GM19193 (cell line): Measurements from ENCODE around the gene GBGT1.

Experiments used
- POLR2A ChIP-seq: IDR thresholded peaks from 4 replicates; pipeline ENCODE4 v1.6.1; 2011; ENCODE audit not compliant: insufficient read depth, insufficient read length; ENCODE audit errors: extremely low read depth

The GBGT1 gene

GRCh38 chr9:133125941-133126696, 37.6 kb downstream of the GBGT1 start:
- no peak for TF ChIP-seq POLR2A

GRCh38 chr9:133124907-133125275, 38.8 kb downstream of the GBGT1 start:
- no peak for TF ChIP-seq POLR2A

GRCh38 chr9:133124123-133124906, 39.4 kb downstream of the GBGT1 start:
- TF ChIP-seq POLR2A, result no peak

GRCh38 chr9:133122935-133123611, 40.6 kb downstream of the GBGT1 start:
- TF ChIP-seq POLR2A, result no peak

GRCh38 chr9:133122605-133122934, 41.1 kb downstream of the GBGT1 start:
- TF ChIP-seq POLR2A, result no peak

GRCh38 chr9:133121915-133122550, 41.7 kb downstream of the GBGT1 start:
- no peak for TF ChIP-seq POLR2A

GRCh38 chr9:133121198-133121914, 42.4 kb downstream of the GBGT1 start, which contains the start of gene RALGDS:
Gene RALGDS, minus strand, starts transcription at chr9:133121240. Its CDS starts 86 bp downstream, at chr9:133121154.
- TF ChIP-seq POLR2A, result no peak

GRCh38 chr9:133120501-133121197, 43.1 kb downstream of the GBGT1 start:
- peak; percentile 49 for TF ChIP-seq POLR2A

- no peak for TF ChIP-seq POLR2A
Observed at GRCh38 chr9:133119846-133120500, 43.7 kb downstream of the GBGT1 start.

GRCh38 chr9:133119103-133119845, 44.4 kb downstream of the GBGT1 start:
- no peak for TF ChIP-seq POLR2A

- no peak for TF ChIP-seq POLR2A
Observed at GRCh38 chr9:133118568-133118967, 45.1 kb downstream of the GBGT1 start.

GRCh38 chr9:133118179-133118520, 45.6 kb downstream of the GBGT1 start:
- TF ChIP-seq POLR2A, result no peak
